ENCODE data around the gene ANKRD33B.

DNA sequence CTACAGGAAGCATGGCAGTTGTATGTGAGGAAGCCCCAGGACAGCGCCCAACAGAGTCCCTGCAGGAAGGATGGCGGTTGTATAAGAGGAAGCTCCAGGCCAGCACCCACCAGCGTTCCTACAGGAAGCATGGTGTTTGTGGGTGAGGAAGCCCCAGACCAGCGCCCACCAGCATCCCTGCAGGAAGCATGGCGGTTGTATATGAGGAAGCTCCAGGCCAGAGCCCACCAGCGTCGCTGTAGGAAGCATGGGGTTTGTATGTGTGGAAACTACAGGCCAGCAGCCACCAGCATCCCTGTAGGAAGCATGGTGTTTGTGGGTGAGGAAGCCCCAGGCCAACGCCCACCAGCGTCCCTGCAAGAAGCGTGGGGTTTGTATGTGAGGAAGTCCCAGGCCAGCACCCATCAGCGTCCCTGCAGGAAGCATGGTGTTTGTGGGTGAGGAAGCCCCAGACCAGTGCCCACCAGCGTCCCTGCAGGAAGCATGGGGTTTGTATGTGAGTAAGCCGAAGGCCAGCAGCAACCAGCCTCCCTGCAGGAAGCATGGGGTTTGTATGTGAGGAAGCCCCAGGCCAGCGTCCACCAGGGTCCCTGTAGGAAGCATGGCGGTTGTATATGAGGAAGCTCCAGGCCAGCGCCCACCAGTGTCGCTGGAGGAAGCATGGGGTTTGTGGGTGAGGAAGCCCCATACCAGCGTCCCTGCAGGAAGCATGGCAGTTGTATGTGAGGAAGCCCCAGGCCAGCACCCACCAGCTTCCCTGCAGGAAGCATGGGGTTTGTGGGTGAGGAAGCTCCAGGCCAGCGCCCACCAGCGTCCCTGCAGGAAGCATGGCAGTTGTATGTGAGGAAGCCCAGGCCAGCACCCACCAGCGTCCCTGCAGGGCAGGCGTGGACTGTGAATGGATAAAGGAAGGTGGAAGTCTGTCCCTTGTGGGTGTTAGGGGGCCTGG lies 118.1 kb downstream of the ANKRD33B start:
- TF ChIP-seq EZH2 (IDR thresholded peaks at IDR 0.05; ENCODE audit: borderline replicate concordance) = no peak
- no peak for TF ChIP-seq CTCF (IDR thresholded peaks at IDR 0.05; ENCODE audit: poor library complexity)
